Measurements from ENCODE around the gene SRGN.

Gene SRGN

DNA sequence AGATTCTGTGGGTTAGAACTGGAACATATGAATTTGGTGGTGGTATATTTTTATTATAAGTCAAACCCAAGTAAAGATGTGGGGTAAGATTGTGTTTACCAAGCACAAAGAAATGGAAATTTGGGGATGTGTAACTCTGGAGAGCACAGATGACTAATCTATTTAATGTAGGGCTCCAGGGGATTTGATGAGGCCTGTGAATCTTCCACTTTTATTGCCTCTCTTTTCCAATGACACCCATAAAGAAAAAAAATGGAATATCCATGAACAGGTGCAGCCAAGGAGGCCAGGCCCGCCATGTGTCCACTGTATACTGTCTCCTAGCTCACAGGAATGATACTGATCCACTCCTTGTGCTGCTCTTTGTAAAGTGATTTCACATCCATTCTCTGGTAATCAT is 2.8 kb downstream of the SRGN start:
- DNase-seq (ENCODE audit: low read depth in 2 of 2): no peak

DNA sequence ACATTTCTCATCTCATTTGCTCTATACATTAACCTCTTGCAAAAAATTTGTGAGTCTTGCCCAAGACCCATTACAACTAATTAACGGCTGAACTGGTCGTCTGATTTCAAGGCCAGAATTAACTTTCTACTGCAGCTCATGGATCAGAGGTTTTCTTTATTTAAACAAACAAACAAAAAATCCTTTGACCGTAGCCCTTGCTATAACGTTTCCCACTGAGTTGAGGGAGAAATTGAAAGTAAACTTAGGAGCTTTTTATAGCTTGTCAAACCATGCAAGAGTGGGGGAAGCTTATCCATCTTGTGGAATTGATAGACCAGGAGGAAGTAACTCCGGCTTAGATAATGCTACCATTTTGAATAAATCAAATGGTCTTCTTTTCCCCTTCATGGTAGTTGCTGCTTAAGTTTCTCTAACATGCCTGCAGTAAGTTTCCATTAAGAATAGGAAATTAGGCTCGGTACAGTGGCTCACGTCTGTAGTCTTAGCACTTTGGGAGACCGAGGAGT is 3.3 kb downstream of the SRGN start:
- no peak for DNase-seq (ENCODE audit: low read depth in 2 of 2)

DNA sequence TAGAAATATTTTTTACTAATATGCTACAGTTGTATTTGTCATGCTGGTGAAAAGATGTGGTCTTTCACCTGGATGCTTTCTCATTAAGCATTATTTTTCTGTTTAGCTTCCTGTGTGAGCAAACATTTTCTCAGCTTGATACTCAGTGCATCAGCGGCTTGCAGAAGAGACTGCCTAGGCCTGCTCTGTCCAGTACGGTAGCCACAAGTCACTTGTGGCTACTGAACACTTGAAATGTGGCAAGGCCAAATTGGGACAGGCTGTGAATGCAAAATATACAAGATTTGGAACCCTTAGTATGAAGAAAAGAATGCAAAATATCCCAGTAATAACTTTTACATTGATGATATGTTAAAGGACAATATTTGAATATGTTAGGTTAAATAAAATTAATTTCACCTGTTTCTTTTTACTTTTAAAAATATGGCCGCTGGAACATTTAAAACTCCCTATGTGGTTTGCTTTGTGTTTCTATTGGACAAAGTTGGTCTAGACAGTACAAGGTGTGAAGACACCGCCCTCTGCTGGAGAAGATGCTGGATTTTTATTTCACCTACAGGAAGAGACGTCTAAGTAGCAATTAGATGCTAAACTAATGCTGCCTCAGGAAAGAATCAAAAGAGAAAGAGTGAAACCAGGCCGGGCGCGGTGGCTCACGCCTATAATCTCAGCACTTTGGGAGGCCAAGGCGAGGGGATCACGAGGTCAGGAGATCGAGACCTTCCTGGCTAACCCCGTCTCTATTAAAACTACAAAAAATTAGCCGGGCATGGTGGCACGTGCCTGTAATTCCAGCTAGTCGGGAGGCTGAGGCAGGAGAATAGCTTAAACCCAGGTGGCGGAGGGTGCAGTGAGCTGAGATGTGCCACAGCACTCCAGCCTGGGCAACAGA is 5.3 kb downstream of the SRGN start:
- DNase-seq (ENCODE audit: low read depth in 2 of 2): peak; percentile 41 to 79

DNA sequence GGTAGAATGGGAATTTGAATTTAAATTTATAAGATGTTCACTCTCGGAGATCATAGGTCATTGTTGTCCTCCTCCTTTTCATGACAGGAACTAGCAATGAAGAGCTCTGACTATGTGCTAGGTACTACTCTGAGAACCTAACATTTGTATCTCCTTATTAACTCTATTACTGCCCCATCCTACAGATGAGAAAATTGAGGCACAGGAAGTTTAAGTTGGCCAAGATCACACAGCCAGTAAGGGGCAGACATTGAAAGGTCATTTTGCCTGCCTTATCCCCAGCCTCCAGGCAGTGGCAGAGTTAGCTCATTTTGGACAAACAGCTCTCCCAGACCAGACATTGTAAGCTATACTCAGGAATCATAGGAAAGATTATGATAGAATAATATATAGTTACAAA is 6.0 kb downstream of the SRGN start:
- no peak for DNase-seq (ENCODE audit: low read depth in 2 of 2)

DNA sequence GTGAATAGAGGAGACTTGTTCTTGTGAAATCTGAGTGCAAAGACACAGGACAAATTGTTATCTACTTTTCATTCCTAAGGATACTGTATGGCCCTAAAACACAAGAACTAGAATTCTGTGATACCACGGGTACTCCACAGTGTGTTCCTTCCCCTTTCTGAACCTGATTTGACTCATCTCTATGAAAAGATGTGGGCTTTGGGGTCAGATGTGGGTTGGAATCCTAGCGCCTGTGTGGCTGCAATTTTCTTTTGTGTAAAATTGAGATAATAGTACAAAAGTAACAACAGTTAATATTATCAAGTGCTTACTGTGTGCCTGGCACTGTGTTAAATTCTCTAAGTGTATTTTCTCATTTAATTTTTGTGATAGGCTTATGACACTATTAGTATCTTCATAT is 8.1 kb downstream of the SRGN start:
- DNase-seq (ENCODE audit: low read depth in 2 of 2): no peak

DNA sequence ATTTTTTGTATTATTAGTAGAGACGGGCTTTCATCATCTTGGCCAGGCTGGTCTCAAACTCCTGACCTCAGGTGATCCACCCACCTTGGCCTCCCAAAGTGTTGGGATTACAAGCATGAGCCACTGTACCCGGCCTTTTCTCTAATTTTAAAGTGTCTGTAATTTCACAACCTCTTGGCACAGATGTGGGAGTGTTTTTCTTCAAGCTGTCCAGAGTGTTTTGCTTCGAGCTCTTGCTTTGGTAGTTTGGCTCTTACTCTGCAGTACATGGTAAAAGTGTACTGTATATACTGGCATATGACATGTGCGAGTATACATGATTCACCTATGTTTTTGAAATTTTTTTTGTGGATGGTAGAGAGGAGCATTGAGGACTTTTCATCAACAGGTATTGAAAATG is 9.8 kb downstream of the SRGN start:
- no peak for DNase-seq (ENCODE audit: low read depth in 2 of 2)

DNA sequence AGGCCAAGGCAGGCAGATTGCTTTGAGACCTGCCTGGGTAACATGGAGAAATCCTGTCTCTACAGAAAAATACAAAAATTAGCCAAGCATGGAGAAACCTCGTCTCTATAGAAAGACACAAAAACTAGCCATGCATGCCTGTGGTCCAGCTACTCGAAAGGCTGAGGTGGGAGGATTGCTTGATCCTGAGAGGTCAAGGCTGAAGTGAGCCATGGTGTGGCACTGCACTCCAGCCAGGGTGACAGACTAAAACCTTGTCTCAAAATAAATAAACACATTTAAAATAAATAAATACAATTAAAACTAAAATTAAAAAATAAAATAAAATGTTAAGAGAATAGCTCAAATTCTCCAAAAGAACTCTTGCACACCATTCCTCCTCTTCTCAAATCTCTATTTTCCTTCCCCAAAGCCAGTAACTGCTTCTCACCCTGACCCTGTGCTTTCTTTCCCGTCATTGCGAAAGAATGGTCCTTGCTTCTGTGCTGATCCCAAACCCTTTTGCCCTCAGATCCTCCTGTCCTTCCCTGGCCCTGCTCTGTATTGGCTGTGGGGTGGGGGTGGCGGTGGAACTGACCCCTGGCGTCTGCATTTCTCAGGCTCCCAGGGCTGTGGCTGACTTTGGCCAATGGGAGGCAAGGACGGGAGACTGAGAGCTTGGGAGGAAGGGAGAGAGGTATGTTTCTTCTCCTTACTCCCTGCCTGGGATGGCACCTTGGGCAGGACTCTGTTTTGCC is 12.4 kb downstream of the SRGN start:
- no peak for DNase-seq (ENCODE audit: low read depth in 2 of 2)

DNA sequence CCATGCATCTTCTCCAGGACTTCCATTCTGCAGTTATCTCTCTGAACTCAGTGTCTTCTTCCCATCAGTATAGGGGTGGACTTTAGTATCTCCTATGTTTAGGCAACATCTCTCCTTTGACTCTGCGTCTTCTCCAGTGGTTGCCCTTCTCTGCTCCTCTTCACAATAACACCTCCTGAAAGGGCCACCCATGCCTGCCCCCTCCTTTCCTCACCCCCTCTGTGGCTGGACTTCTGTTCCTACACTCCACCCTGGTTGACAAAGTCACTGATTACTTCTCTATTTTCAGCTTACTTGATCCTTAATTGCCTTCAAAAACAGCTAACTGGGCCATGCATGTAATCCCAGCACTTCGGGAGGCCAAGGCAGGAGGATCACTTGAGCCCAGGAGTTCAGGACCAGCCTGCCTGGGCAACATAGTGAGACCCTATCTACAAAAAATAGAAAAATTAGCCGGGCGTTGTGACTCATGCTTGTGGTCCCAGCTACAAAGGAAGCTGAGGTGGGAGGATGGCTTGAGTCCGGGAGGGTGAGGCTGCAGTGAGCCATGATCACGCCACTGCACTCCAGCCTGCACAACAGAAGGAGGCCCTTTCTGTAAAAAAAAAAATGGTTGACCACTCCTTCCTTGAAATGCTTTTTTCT is 13.7 kb downstream of the SRGN start:
- no peak for DNase-seq (ENCODE audit: low read depth in 2 of 2)

DNA sequence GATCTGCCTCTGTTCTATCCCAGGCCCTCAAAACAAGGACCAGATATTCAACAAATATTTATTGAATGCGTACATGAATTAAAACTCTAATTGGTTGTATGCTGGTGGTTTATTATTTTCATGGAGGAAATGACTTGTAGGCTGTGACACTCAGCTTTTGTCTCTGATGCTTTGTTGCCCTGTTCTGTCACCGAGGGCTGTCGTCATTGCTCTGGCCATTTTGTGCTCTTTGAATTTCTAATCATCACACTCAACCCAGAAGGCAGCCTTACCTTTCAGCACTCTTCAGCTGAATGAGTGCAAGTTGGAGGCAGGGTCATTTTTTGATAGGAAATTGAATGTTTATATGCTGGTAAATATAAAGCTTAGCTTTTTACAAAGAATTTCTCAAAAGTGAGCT is 14.5 kb downstream of the SRGN start:
- no peak for DNase-seq (ENCODE audit: low read depth in 2 of 2)

DNA sequence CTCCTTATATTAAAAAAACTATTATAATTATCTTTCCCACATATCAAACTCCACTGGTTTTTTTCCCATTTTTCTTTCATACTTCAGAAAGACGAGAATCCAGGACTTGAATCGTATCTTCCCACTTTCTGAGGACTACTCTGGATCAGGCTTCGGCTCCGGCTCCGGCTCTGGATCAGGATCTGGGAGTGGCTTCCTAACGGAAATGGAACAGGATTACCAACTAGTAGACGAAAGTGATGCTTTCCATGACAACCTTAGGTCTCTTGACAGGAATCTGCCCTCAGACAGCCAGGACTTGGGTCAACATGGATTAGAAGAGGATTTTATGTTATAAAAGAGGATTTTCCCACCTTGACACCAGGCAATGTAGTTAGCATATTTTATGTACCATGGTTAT is 15.9 kb downstream of the SRGN start:
- no peak for DNase-seq (ENCODE audit: low read depth in 2 of 2)

DNA sequence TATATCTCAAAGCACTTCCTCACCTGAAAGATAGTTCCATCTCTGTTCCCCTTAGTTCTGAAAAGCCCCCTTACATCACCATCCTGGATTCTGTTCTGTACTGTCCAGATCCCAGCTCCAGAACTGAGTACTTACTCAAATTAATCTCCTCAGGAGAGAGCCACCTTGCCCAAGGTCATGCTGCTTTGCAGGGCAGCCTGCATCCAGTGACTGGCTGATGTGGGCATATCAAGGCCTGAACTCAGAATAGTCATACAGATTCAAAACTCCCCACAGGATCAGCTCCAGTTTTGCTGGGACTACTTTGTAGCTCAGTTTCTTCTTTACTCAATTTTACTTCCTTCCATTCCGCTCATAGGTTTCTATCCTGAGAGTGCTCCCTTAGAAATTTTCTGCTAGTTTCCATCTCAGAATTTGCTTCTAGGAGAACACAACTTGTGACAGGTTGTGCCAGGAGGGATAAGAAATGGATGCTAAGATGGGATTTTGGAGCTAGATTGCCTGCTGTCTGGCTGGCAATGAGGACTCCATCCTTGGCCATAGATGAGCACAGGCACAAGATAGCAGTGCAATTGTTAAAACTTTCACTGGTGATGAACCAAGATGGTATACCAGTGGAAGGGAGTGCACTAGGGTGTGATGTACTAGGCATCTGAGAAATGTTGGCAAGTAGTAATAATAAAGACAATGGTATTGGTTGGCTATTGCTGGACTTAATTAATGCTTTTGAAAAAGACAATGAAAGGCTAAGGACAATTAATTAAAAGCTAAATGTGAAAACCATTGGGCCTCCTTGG is 17.3 kb downstream of the SRGN start:
- DNase-seq (ENCODE audit: low read depth in 2 of 2): no peak

DNA sequence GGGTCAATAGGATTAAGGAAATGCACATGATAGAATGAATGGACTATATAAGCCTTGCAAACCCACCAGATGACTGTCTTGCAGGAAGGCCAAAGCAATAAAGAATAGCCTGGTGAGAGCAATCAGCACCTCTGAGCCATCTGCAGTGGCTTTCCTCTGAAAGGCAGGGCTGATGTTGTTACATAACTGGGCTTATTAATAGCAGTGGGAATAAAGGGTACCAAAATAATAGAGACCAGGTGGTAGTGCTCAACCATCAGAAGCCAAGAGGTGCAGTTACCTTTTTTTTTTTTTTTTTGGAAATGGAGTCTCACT is 19.2 kb downstream of the SRGN start:
- no peak for DNase-seq (ENCODE audit: low read depth in 2 of 2)

DNA sequence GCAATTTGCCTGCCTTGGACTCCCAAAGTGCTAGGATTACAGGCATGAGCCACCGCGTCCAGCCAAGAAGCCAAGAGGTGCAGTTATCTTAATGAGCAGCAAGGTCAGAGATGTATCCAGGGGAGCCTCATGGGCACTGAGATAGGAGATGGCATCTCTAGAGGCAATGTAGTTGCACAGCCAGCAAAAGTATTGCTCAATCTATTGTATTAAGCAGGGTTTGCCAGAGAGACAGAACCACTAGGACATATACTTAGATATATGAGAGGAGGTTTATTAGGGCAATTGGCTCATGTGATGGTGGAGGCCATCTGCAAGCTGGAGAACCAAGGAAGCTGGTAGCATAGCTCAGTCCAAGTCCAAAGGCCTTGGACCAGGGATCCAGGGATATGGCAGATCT is 19.8 kb downstream of the SRGN start:
- DNase-seq (ENCODE audit: low read depth in 2 of 2): no peak

DNA sequence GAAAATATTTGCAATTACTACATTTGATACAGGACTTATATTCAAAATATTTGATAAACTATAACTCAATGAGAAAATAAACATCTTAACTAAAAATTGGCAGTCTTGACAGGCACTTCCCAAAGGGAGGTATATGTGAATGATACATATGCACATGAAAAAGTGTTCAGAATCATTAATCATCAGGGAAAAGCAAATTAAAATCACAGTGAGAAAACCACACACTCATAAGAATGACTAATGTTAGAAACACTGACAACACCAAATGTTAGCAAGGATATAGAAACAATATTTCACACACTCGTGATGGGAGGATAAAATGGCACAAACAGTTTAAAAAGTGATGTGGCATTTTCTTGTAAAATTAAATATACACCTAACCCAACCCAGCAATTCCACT is 32.0 kb downstream of the SRGN start:
- DNase-seq (ENCODE audit: low read depth in 2 of 2): no peak

DNA sequence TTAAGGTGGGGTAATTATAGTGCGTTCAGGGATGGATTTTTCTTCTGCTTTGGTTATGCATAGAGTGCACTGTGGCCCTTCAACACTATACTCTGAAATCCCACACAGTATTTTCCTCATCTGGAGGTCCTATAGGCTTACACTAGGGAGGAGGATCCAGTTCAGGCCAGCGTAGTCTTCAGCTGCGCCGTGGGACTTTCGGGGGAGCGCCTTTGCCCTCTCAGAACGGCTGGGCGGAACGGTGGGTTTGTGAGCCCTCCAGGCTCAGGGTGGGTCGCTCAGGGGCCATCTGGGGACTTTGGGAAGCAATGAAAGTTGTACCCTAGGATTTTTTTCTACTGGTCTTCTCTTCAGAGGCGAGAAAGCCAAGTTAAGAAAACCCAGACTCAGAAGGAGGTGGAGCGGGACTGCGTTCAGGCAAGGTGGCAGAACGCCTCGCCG is 35.4 kb downstream of the SRGN start:
- no peak for DNase-seq (ENCODE audit: low read depth in 2 of 2)

DNA sequence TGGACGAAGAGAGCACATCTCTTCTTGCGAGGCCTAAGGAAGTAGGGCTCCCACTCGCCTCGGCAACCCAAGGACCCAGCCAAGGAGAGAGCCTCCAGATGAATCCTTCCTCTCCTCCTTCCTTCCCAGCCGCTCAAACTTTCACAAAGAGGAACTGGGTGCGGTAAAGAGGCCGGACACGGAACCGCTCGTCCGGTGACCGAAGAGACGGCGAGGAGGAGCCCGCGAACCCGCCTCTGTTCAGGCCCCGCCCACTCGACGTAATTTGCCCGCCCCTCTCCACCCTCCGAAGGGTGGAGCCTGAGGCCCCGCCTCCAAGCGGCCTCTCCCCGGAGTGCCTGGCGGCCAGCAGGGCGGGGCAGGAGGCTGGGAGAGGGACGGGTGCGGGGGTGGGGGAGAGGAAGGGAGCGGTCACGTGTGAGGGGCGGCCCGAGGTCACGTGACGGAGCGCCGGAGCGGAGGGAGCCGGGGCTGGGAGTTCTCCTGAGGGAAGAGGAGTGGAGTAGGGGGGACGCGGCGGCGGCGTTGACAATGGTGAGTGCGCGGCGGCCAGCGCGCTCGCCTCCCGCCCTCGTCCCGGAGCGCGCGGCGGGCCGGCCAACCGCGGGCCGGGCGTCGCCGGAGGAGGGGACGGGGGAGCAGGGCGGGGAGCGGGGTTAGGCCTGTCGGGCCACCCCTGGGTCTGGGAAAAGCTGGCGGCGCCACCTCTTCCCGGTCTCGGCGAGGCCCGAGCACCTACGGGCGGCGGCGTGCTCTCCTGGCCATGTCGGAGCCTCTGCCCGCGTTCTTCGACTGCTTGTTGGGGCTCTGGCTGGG is 36.1 kb downstream of the SRGN start, which contains the start of gene VPS26A:
TSS of gene VPS26A (plus strand) at position 432 of the 816 bp plus-strand sequence. CDS start at position 532, 100 bp downstream.
- peak; percentile 98 to 99 for DNase-seq (ENCODE audit: low read depth in 2 of 2)

DNA sequence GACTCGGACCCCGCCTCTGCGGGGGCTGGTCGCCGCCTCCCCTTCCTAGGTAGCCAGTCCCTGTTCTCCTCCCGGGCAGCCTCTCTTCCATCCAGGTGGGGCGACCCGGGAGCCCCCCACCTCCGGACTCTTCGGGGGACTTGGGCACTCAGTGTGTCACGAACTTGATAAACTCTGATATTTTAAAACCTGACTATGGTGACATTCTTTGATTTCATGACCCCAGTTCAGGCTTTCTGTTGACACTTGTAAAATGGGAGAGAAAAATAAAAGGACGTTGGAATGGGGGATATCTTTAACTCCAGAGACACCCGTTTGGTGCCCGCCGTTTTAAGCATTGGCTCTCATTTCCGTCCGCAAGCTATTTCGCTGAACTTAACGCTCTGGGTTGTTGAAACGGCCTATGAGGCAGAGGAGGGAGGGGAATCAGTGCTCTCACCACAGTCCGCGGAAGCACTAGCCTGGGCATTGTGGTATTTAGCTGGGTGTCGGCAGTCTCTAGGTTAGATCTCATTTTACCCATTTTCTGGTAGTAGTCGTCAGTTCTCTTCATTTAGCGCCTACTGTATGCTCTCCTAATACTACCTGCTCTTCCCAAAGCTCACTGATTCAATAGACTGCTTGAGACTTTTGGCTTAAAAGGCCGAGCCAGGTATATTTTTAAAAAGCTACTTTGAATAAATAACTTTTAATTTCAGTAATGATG is 36.8 kb downstream of the SRGN start:
- peak; percentile 9 to 16 for DNase-seq (ENCODE audit: low read depth in 2 of 2)

DNA sequence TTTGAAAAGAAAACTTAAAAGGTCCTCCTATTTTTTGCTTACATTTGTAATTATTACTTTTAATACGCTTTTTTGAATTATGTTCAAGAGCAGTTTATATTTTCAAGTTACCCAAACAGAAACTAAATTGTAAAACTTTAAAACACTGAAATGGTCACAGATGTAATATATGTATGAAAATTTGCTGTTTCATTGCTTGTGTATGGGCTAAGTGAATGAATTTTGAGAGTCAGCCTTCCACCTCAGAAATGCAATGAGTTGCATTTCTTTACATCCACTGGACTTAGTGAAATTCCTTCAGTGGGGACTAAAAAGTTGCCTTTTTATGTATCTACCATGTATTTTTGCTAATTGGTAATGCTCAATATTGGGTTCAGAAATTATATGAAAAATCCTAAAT is 37.7 kb downstream of the SRGN start:
- no peak for DNase-seq (ENCODE audit: low read depth in 2 of 2)

DNA sequence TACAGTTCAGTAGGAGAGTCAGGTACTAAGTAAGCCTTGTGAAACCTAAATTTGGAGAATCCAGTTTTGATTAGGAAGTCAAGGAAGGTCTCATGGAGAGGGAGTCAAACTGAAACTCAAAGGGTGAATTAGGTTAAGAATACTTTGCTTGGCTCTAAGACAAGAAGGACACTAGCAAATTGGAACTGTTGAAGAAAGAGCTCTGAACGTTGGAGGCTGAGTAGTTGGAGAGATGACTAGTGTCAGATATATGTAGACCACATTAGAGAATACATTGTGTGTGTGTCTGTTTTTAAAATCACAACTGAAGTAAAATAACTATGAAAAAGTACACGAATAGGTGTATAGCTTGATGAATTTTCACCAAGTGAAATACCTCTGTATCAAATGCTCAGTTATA is 42.3 kb downstream of the SRGN start:
- DNase-seq (ENCODE audit: low read depth in 2 of 2): no peak

DNA sequence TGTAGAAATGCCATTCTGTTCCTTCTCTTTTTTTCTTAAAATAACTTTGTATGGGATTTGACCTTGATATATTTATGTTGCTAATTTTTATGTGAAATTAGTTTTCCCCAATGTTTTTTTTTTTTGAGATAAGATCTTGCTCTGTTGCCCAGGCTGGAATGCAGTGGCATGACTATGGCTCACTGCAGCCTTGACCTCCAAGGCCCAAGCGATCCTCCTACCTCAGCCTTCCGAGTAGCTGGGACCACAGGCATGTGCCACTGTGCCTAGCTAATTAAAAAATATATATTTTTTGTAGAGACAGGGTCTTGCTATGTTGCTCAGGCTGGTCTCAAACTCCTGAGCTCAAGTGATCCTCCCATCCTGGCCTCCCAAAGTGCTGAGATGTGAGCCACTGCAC is 52.1 kb downstream of the SRGN start:
- DNase-seq (ENCODE audit: low read depth in 2 of 2): no peak

All from stimulated activated CD4-positive, alpha-beta T cell treated with anti-CD3 and anti-CD28 coated beads, Interleukin-1b, Interleukin-23, amount 100 ng/mL, for 4 hours (primary cell).